ENCODE measurements around the gene DHH. TPM values are rescaled to one million over a fixed set of nuclear protein-coding genes. Genes with fewer than 3 reads are reported as not detected.

The DHH gene
- total and polyA plus RNA-seq, 10 of the 15 experiments (the other 5 are each of a cell fraction or from before 2014, with no cell fraction given): 0.01 TPM; not detected in 9

GRCh38 chr12:49069507-49070346, 24.9 kb downstream of the DHH start, which contains the start of gene RHEBL1 (continued):
- TF ChIP-seq USF1 (IDR thresholded peaks at IDR 0.05; ENCODE audit: borderline replicate concordance, extremely low read length, insufficient read depth, low read depth, low read length) (peak; percentile 89), CBFB (IDR thresholded peaks at IDR 0.05; ENCODE audit: low read depth) (peak; percentile 50; the same call in 1 of the 2 replicates), KAT2A (conservative IDR thresholded peaks at IDR 0.05; ENCODE audit: control insufficient read depth, low read depth, low read length) (no peak), DPF2 (IDR thresholded peaks at IDR 0.05) (peak; percentile 68; the same call in 1 of the 2 replicates), YBX1 (IDR thresholded peaks at IDR 0.05) (no peak), SREBF1 (IDR thresholded peaks at IDR 0.05; ENCODE audit: low read length) (no peak), EZH2 (IDR thresholded peaks at IDR 0.05; ENCODE audit: borderline replicate concordance, control insufficient read depth, low read depth, low read length) (no peak), CEBPZ (IDR thresholded peaks at IDR 0.05; ENCODE audit: low read depth, low read length) (no peak), MTA3 (IDR thresholded peaks at IDR 0.05; ENCODE audit: borderline replicate concordance, low read length) (no peak), SIX5 (IDR thresholded peaks at IDR 0.05; ENCODE audit: low read depth, low read length, severe bottlenecking) (no peak), GABPA (IDR thresholded peaks at IDR 0.05; ENCODE audit: low read depth) (no peak), SMC3 (IDR thresholded peaks at IDR 0.05; ENCODE audit: borderline replicate concordance, low read length) (no peak), ZNF24 (IDR thresholded peaks at IDR 0.05) (no peak), FOXK2 (IDR thresholded peaks at IDR 0.05) (peak; percentile 92), MYC (IDR thresholded peaks at IDR 0.05; ENCODE audit: insufficient read depth, insufficient read length, insufficient replicate concordance, low read length, severe bottlenecking) (peak; percentile 28), SUPT20H (IDR thresholded peaks at IDR 0.05; ENCODE audit: borderline replicate concordance, control insufficient read depth, low read depth, low read length) (no peak), FOXM1 (IDR thresholded peaks at IDR 0.05; ENCODE audit: low read depth, low read length) (0 out of 2 replicates have a peak, but pooled peaks have one; percentile 18), ZNF217 (IDR thresholded peaks at IDR 0.05) (no peak)
- TF ChIP-seq, protein P1, sequence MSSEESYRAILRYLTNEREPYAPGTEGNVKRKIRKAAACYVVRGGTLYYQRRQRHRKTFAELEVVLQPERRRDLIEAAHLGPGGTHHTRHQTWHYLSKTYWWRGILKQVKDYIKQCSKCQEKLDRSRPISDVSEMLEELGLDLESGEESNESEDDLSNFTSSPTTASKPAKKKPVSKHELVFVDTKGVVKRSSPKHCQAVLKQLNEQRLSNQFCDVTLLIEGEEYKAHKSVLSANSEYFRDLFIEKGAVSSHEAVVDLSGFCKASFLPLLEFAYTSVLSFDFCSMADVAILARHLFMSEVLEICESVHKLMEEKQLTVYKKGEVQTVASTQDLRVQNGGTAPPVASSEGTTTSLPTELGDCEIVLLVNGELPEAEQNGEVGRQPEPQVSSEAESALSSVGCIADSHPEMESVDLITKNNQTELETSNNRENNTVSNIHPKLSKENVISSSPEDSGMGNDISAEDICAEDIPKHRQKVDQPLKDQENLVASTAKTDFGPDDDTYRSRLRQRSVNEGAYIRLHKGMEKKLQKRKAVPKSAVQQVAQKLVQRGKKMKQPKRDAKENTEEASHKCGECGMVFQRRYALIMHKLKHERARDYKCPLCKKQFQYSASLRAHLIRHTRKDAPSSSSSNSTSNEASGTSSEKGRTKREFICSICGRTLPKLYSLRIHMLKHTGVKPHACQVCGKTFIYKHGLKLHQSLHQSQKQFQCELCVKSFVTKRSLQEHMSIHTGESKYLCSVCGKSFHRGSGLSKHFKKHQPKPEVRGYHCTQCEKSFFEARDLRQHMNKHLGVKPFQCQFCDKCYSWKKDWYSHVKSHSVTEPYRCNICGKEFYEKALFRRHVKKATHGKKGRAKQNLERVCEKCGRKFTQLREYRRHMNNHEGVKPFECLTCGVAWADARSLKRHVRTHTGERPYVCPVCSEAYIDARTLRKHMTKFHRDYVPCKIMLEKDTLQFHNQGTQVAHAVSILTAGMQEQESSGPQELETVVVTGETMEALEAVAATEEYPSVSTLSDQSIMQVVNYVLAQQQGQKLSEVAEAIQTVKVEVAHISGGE (CRISPR knock-in tag; IDR thresholded peaks at IDR 0.05): no peak
